ENCODE results near the gene RASD2. TPM values are rescaled to one million over a fixed set of nuclear protein-coding genes. Genes with fewer than 3 reads are reported as not detected.

The RASD2 gene
- total RNA-seq, 1 donor from 2014 or later, result 5.0 TPM

DNA sequence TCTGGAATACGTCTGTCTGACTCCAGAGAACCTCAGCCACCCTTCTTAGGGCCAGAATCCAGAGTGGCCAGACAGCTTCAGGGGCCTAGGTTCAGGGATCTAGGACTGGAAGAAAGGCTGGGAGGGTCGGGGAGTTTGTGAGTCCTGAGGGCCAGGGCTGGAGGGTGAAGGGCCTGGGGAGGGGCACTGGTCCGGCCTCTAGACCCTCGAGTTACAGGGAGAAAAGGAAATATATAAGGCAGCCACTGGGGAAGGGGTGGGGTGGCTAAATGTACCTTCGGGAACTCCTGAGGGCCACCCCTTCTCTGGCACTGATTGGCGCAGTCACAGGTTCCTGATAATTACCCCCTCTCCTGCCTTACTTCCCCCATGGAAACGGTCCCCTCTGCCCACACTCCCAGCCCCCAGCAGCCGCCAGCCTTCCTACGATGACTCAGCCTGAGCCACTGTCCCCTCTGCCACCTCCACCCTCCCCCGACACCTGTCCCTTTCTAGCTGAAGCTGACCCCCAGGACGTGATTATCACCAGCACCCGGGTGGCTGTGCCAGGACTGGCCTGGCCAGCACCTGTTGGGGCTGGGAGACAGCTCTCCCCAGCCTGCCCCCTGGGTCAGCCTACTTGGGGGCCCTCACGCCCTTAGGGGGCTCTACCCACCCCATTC is 50.1 kb downstream of the RASD2 start:
- Histone ChIP-seq H3K4me3 (no peak overlapping the region), H3K27me3 (ENCODE audit: low read depth) (no peaks in the 10 kb centered on the region), H3K27ac (replicated peaks) (peak overlapping the region; percentile 90), H3K9me3 (replicated peaks) (peaks cover 6% of the 10 kb centered on the region), H3K36me3 (no peaks in the 10 kb centered on the region), H3K4me1 (peaks cover 93% of the 10 kb centered on the region)
- DNase-seq, result no peak
- TF ChIP-seq, protein P1, sequence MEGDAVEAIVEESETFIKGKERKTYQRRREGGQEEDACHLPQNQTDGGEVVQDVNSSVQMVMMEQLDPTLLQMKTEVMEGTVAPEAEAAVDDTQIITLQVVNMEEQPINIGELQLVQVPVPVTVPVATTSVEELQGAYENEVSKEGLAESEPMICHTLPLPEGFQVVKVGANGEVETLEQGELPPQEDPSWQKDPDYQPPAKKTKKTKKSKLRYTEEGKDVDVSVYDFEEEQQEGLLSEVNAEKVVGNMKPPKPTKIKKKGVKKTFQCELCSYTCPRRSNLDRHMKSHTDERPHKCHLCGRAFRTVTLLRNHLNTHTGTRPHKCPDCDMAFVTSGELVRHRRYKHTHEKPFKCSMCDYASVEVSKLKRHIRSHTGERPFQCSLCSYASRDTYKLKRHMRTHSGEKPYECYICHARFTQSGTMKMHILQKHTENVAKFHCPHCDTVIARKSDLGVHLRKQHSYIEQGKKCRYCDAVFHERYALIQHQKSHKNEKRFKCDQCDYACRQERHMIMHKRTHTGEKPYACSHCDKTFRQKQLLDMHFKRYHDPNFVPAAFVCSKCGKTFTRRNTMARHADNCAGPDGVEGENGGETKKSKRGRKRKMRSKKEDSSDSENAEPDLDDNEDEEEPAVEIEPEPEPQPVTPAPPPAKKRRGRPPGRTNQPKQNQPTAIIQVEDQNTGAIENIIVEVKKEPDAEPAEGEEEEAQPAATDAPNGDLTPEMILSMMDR (IDR thresholded peaks at IDR 0.05; ENCODE audit: borderline replicate concordance), result no peak
- intact Hi-C loops (cut with micrococcal nuclease), result no loop called here

DNA sequence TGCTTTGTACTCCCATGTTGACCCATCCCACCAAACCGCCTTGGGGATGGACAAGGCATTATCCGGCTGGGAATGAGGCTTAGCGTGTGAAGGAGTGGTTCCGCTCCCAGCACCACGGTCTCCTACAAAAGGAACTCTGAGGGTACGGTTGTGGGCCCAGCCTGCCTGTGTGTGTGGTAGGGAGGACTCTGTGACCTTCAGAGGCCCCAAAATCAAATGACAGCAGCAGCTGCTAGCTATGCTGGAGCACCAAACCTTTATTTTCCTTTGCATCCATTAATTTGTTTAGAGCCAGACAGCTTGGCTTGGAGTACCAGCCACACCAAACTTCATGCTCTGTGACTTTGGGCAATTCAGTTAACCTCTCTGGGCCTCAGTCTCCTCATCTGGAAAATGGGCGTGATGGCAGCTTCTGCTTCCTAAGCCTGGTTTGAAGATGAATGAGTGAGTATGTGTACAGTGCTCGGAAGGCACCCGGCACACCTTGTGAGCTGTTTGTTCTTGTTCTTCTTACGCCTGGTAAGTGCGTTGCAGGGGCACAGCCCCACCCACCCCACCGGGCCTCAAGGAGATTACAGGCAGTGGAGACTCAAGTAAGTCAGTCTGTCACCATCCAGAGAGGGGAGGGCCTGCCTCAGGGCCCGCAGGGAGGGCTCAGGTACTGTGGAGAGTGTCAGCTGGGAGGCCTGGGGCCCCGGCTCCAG is 51.2 kb downstream of the RASD2 start:
- peak overlapping the region; percentile 90 for H3K27ac ChIP-seq (replicated peaks)
- H3K27me3 ChIP-seq (ENCODE audit: low read depth), result no peaks in the 10 kb centered on the region
- no peaks in the 10 kb centered on the region for H3K36me3 ChIP-seq
- DNase-seq, result no peak
- peaks cover 88% of the 10 kb centered on the region for H3K4me1 ChIP-seq
- TF ChIP-seq, protein P1 (IDR thresholded peaks at IDR 0.05; ENCODE audit: borderline replicate concordance), result no peak
- intact Hi-C loops (cut with micrococcal nuclease), result no loop called here
- H3K4me3 ChIP-seq, result no peak overlapping the region
- peaks cover 3% of the 10 kb centered on the region for H3K9me3 ChIP-seq (replicated peaks)

GRCh38 chr22:35592418-35592967 is 51.9 kb downstream of the RASD2 start:
- Histone ChIP-seq H3K4me1 (peaks cover 89% of the 10 kb centered on the region), H3K9me3 (replicated peaks) (no peaks in the 10 kb centered on the region), H3K27ac (replicated peaks) (peak overlapping the region; percentile 90), H3K4me3 (no peak overlapping the region), H3K27me3 (ENCODE audit: low read depth) (no peaks in the 10 kb centered on the region), H3K36me3 (no peaks in the 10 kb centered on the region)
- intact Hi-C loops (cut with micrococcal nuclease), result no loop called here
- TF ChIP-seq, protein P1 (IDR thresholded peaks at IDR 0.05; ENCODE audit: borderline replicate concordance), result no peak
- no peak for DNase-seq

DNA sequence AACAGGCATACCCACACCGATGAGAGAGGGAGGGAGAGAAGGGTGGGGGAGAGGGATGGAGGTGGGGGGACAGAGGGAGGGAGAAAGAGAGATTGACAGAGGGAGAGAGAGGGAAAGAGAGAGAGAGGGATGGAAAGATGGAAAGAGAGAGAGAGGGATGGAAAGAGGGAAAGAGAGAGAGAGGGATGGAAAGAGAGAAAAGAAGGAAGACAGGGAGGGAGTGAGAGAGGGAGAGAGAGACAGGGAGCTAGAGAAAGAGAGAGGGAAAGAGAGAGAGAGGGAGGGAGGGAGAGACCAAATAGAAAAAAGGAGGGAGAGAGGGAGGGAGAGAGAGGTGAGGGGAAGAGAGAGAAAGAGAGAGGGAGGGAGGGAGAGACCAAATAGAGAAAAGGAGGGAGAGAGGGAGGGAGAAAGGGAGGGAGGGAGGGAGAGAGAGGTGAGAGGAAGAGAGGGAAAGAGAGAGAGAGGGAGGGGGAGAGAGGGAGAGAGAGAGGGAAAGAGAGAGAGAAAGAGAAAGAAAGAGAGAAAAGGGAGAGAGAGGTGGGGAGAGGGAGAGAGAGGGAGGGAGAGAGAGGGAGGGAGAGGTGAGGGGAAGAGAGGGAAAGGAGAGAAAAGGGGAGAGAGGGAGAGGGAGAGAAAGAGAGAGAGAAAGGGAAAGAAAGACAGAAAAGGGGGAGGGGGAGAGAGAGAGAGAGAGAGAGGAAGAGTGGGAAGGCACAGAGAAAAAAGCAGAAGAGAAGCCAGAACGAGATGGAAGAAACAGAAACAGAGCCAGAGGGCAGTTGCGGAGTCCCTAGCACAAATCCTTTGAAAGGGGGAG is 52.6 kb downstream of the RASD2 start:
- Histone ChIP-seq H3K36me3 (no peaks in the 10 kb centered on the region), H3K4me1 (peaks cover 91% of the 10 kb centered on the region), H3K27me3 (ENCODE audit: low read depth) (no peaks in the 10 kb centered on the region), H3K27ac (replicated peaks) (peak overlapping the region; percentile 90), H3K4me3 (no peak overlapping the region), H3K9me3 (replicated peaks) (no peaks in the 10 kb centered on the region)
- intact Hi-C loops (cut with micrococcal nuclease), result no loop called here
- no peak for DNase-seq
- TF ChIP-seq, protein P1 (IDR thresholded peaks at IDR 0.05; ENCODE audit: borderline replicate concordance), result no peak

DNA sequence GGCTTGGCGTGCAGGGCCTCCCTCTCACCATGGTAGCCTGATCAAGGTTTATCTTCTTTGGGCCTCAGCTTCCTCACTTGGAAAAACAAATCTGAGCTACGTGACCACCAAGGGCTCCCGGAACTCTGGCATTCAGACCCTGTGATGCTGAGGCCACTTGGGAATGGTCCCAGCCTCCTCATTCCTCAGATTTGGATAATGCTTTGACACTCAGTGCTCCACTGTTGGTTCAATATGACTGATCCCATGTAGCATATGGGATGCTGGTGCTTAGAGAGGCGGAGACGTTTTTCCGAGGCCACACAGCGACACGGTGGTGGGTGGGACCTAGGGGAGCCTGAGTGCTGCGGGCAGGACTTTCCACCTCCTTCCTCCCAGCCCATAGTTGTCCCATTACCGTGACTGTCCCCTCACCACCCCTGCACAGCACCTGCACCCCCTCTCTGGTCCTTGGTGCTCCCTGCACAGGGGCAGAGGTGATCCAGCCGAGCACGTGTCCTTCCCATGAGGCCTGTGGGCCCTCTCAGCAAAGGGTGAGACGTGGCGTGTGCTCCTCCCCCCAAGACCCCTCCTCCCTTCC is 53.4 kb downstream of the RASD2 start:
- TF ChIP-seq, protein P1 (IDR thresholded peaks at IDR 0.05; ENCODE audit: borderline replicate concordance), result no peak
- Histone ChIP-seq H3K4me3 (no peak overlapping the region), H3K27me3 (ENCODE audit: low read depth) (no peaks in the 10 kb centered on the region), H3K9me3 (replicated peaks) (no peaks in the 10 kb centered on the region), H3K4me1 (peaks cover 91% of the 10 kb centered on the region), H3K36me3 (no peaks in the 10 kb centered on the region), H3K27ac (replicated peaks) (peak overlapping the region; percentile 90)
- DNase-seq, result no peak
- intact Hi-C loops (cut with micrococcal nuclease), result no loop called here
